Kidney (tissue), 14 donors: Measurements from ENCODE around the gene CD2AP. TPM values are rescaled to one million over a fixed set of nuclear protein-coding genes. Genes with fewer than 3 reads are reported as not detected.

Source experiments
- DNase-seq, 5 donors: peaks; one replicate each; pipeline ENCODE4 v3.0.0-alpha.2; 2013 to 2020
- FAIRE-seq: peaks from 2 replicates; lab custom pipeline; 2012; peaks lifted over from hg19 to GRCh38; lab: Jason Lieb, UNC
- H3K27ac ChIP-seq, 2 donors: one replicate each; pipeline ENCODE4 v1.7.0; 2013; ENCODE audit warnings: low read depth in 2 of 2, low read length in 2 of 2, inconsistent platforms in 1 of 2
- H3K27me3 ChIP-seq: one replicate; pipeline ENCODE4 v1.7.1; 2013; ENCODE audit warnings: low read length, inconsistent platforms; ENCODE audit not compliant: control insufficient read depth, insufficient read depth
- H3K36me3 ChIP-seq, 3 donors: one replicate each; pipeline versions ENCODE4 v1.7.0 to v1.7.1; 2013; ENCODE audit warnings: low read length in 3 of 3, control low read depth in 1 of 3, inconsistent platforms in 1 of 3; ENCODE audit not compliant: insufficient read depth in 3 of 3, control insufficient read depth in 2 of 3
- H3K4me1 ChIP-seq, 3 donors: one replicate each; pipeline versions ENCODE4 v1.7.0 to v1.7.1; 2013; ENCODE audit warnings: low read length in 3 of 3, inconsistent platforms in 1 of 3, low read depth in 1 of 3; ENCODE audit not compliant: control insufficient read depth in 2 of 3, insufficient read depth in 2 of 3
- H3K4me3 ChIP-seq, 3 donors: one replicate each; pipeline versions ENCODE4 v1.7.0 to v1.8.1; 2013; ENCODE audit warnings: low read length in 3 of 3, control low read depth in 1 of 3, inconsistent platforms in 1 of 3
- H3K9ac ChIP-seq, 3 donors: one replicate each; pipeline versions ENCODE4 v1.7.0 to v1.7.1; 2013; ENCODE audit warnings: low read length in 3 of 3, control low read depth in 1 of 3, inconsistent platforms in 1 of 3
- H3K9me3 ChIP-seq, 3 donors: one replicate each; pipeline versions ENCODE4 v1.7.0 to v1.7.1; 2013; ENCODE audit warnings: low read length in 3 of 3, control low read depth in 1 of 3, inconsistent platforms in 1 of 3; ENCODE audit not compliant: control insufficient read depth in 2 of 3, insufficient read depth in 1 of 3
- CTCF ChIP-seq: IDR thresholded peaks from 3 replicates; pipeline ENCODE4 v1.5.1; 2012; ENCODE audit warnings: mild to moderate bottlenecking, moderate library complexity, borderline replicate concordance; ENCODE audit not compliant: insufficient read depth; ENCODE audit errors: extremely low read depth
- intact Hi-C: fragments of 100-400 bp; cut with DNase I; formaldehyde crosslinking; loops from one replicate; pipeline ENCODE4 v1.11.1; 2022
- polyA plus RNA-seq: library from polyadenylated mRNA; stranded (reverse); fragments of 350-450 nt; fragmentation: Illumina TruSeq; extraction: RNeasy Lipid Tissue Mini Kit (QIAGEN cat#74804); gene quantifications from one replicate; pipeline ENCODE4 v1.2.3, GENCODE V29; 2014; ENCODE audit warnings: low read depth, low replicate concordance; ENCODE audit not compliant: insufficient read depth
- total RNA-seq: library from RNA; stranded (reverse); fragmentation: NEBNext Ultra II Directional; extraction: Animal tissue kit (Norgen Biotek cat#: 25700); gene quantifications from one replicate; pipeline ENCODE4 v1.2.1, GENCODE V29; 2021
- donor health status: control.
- donor health status: control.
- donor health status: control.
- donor health status: control.
- donor health status: control.
- donor health status: DM: yes; HTN: yes; CAD: no.
- donor health status: Normal renal cell carcinoma (clear cell type).

Gene CD2AP
- total and polyA plus RNA-seq, 2 donors from 2014 or later = 19.5 to 87.6 TPM

- Histone ChIP-seq H3K9me3 (no peaks in the 10 kb centered on the region), H3K9ac (no peak overlapping the region), H3K27ac (no peak overlapping the region), H3K4me3 (no peak overlapping the region), H3K4me1 (no peaks in the 10 kb centered on the region), H3K36me3 (peaks cover 6 to 8% (median 7%) of the 10 kb centered on the region in 3 donors), H3K27me3 (no peaks in the 10 kb centered on the region)
- DNase-seq (no peak), FAIRE-seq (no peak)
- intact Hi-C loops = no loop called here
- no peak for TF ChIP-seq CTCF
Measured at GRCh38 chr6:47598367-47598766, 120.8 kb downstream of the CD2AP start.

- no peak for DNase-seq
- H3K27ac ChIP-seq = no peak overlapping the region
- H3K4me1 ChIP-seq = no peaks in the 10 kb centered on the region
Measured at GRCh38 chr6:47599512-47599911, 121.9 kb downstream of the CD2AP start.

GRCh38 chr6:47603227-47603626, 125.6 kb downstream of the CD2AP start:
- Histone ChIP-seq H3K4me1 (no peaks in the 10 kb centered on the region), H3K36me3 (peaks cover 8 to 15% (median 12%) of the 10 kb centered on the region in 3 donors), H3K9ac (no peak overlapping the region), H3K27me3 (no peaks in the 10 kb centered on the region), H3K27ac (no peak overlapping the region), H3K4me3 (no peak overlapping the region), H3K9me3 (no peaks in the 10 kb centered on the region)
- FAIRE-seq (no peak), DNase-seq (no peak)
- TF ChIP-seq CTCF = no peak
- intact Hi-C loops = no loop called here

More at GRCh38 chr6:47599512-47599911, 121.9 kb downstream of the CD2AP start:
- H3K4me3 ChIP-seq = no peak overlapping the region
- no peak for TF ChIP-seq CTCF
- H3K27me3 ChIP-seq = no peaks in the 10 kb centered on the region
- intact Hi-C loops = no loop called here
- H3K36me3 ChIP-seq = peaks cover 6 to 8% (median 7%) of the 10 kb centered on the region in 3 donors
- H3K9ac ChIP-seq = no peak overlapping the region
- H3K9me3 ChIP-seq = no peaks in the 10 kb centered on the region
- no peak for FAIRE-seq

GRCh38 chr6:47603995-47604394, 126.4 kb downstream of the CD2AP start:
- DNase-seq (no peak), FAIRE-seq (no peak)
- H3K36me3 ChIP-seq = peaks cover 5 to 20% (median 12%) of the 10 kb centered on the region in 3 donors
- TF ChIP-seq CTCF = no peak
- H3K4me1 ChIP-seq = no peaks in the 10 kb centered on the region
- no peak overlapping the region for H3K9ac ChIP-seq
- H3K9me3 ChIP-seq = no peaks in the 10 kb centered on the region
- no peak overlapping the region for H3K27ac ChIP-seq
- H3K4me3 ChIP-seq = no peak overlapping the region
- intact Hi-C loops = no loop called here
- no peaks in the 10 kb centered on the region for H3K27me3 ChIP-seq
